ENCODE data around the gene HES2.
"Not testable (repeated sequence)": the region's sequence is repeated elsewhere in the genome, so short reads cannot be mapped to it uniquely, and the experiment has no call there.

HES2 gene

GRCh38 chr1:6429660-6430411 lies 10.1 kb upstream of the HES2 start:
- H3K9ac ChIP-seq (ENCODE audit: low read depth, low read length); H3K4me1 ChIP-seq (ENCODE audit: insufficient read depth, low read length); H3K27ac ChIP-seq (ENCODE audit: low read length); H3K4me3 ChIP-seq (ENCODE audit: low read length); H3K36me3 ChIP-seq (ENCODE audit: insufficient read depth, low read depth, low read length); H3K9me3 ChIP-seq (ENCODE audit: insufficient read depth, low read depth, low read length): not testable (repeated sequence)
- H3K27me3 ChIP-seq (ENCODE audit: insufficient read depth, low read length) = peaks cover 47% of the 10 kb centered on the region

- not testable (repeated sequence) for H3K4me1 ChIP-seq (ENCODE audit: insufficient read depth, low read length); H3K9ac ChIP-seq (ENCODE audit: low read depth, low read length)
Observed at GRCh38 chr1:6428453-6428852, 8.7 kb upstream of the HES2 start.

GRCh38 chr1:6427441-6428390 lies 8.0 kb upstream of the HES2 start:
- no peaks in the 10 kb centered on the region for H3K9me3 ChIP-seq (ENCODE audit: insufficient read depth, low read depth, low read length)
- no peak overlapping the region for H3K4me3 ChIP-seq (ENCODE audit: low read length)
- no peak overlapping the region for H3K27ac ChIP-seq (ENCODE audit: low read length)
- H3K4me1 ChIP-seq (ENCODE audit: insufficient read depth, low read length) = peaks cover 4% of the 10 kb centered on the region; the same call in 1 of the 2 replicates
- H3K36me3 ChIP-seq (ENCODE audit: insufficient read depth, low read depth, low read length) = no peaks in the 10 kb centered on the region
- peaks cover 68% of the 10 kb centered on the region for H3K27me3 ChIP-seq (ENCODE audit: insufficient read depth, low read length)
- no peak overlapping the region for H3K9ac ChIP-seq (ENCODE audit: low read depth, low read length)

More at GRCh38 chr1:6428453-6428852, 8.7 kb upstream of the HES2 start:
- H3K36me3 ChIP-seq (ENCODE audit: insufficient read depth, low read depth, low read length); H3K27ac ChIP-seq (ENCODE audit: low read length); H3K9me3 ChIP-seq (ENCODE audit: insufficient read depth, low read depth, low read length); H3K4me3 ChIP-seq (ENCODE audit: low read length): not testable (repeated sequence)
- H3K27me3 ChIP-seq (ENCODE audit: insufficient read depth, low read length) = peaks cover 60% of the 10 kb centered on the region

GRCh38 chr1:6426972-6427350 lies 7.2 kb upstream of the HES2 start:
- peaks cover 4% of the 10 kb centered on the region; the same call in 1 of the 2 replicates for H3K4me1 ChIP-seq (ENCODE audit: insufficient read depth, low read length)
- peaks cover 75% of the 10 kb centered on the region for H3K27me3 ChIP-seq (ENCODE audit: insufficient read depth, low read length)
- H3K4me3 ChIP-seq (ENCODE audit: low read length) = no peak overlapping the region
- H3K9ac ChIP-seq (ENCODE audit: low read depth, low read length) = no peak overlapping the region
- no peaks in the 10 kb centered on the region for H3K9me3 ChIP-seq (ENCODE audit: insufficient read depth, low read depth, low read length)
- no peaks in the 10 kb centered on the region for H3K36me3 ChIP-seq (ENCODE audit: insufficient read depth, low read depth, low read length)
- no peak overlapping the region for H3K27ac ChIP-seq (ENCODE audit: low read length)

- no peak overlapping the region for H3K4me3 ChIP-seq (ENCODE audit: low read length)
- H3K36me3 ChIP-seq (ENCODE audit: insufficient read depth, low read depth, low read length) = no peaks in the 10 kb centered on the region
- no peak overlapping the region for H3K27ac ChIP-seq (ENCODE audit: low read length)
- peaks cover 4% of the 10 kb centered on the region; the same call in 1 of the 2 replicates for H3K4me1 ChIP-seq (ENCODE audit: insufficient read depth, low read length)
- H3K27me3 ChIP-seq (ENCODE audit: insufficient read depth, low read length) = peaks cover 81% of the 10 kb centered on the region
- no peaks in the 10 kb centered on the region for H3K9me3 ChIP-seq (ENCODE audit: insufficient read depth, low read depth, low read length)
- no peak overlapping the region for H3K9ac ChIP-seq (ENCODE audit: low read depth, low read length)
Observed at GRCh38 chr1:6426277-6426971, 6.7 kb upstream of the HES2 start.

- no peaks in the 10 kb centered on the region for H3K36me3 ChIP-seq (ENCODE audit: insufficient read depth, low read depth, low read length)
- H3K27ac ChIP-seq (ENCODE audit: low read length) = no peak overlapping the region
- H3K9ac ChIP-seq (ENCODE audit: low read depth, low read length) = no peak overlapping the region
- H3K27me3 ChIP-seq (ENCODE audit: insufficient read depth, low read length) = peaks cover 83% of the 10 kb centered on the region
- no peak overlapping the region for H3K4me3 ChIP-seq (ENCODE audit: low read length)
- H3K4me1 ChIP-seq (ENCODE audit: insufficient read depth, low read length) = peaks cover 4% of the 10 kb centered on the region; the same call in 1 of the 2 replicates
- no peaks in the 10 kb centered on the region for H3K9me3 ChIP-seq (ENCODE audit: insufficient read depth, low read depth, low read length)
Observed at GRCh38 chr1:6425658-6426057, 5.9 kb upstream of the HES2 start.

- Histone ChIP-seq H3K4me3 (ENCODE audit: low read length) (peak within 1 kb of the TSS; percentile 24; the same call in 1 of the 2 replicates), H3K9me3 (ENCODE audit: insufficient read depth, low read depth, low read length) (no peaks in the 10 kb centered on the region), H3K36me3 (ENCODE audit: insufficient read depth, low read depth, low read length) (no peaks in the 10 kb centered on the region), H3K9ac (ENCODE audit: low read depth, low read length) (no peak within 1 kb of the TSS), H3K27ac (ENCODE audit: low read length) (no peak within 1 kb of the TSS), H3K27me3 (ENCODE audit: insufficient read depth, low read length) (peaks cover 83% of the 10 kb centered on the region), H3K4me1 (ENCODE audit: insufficient read depth, low read length) (no peaks in the 10 kb centered on the region; the same call in 1 of the 2 replicates)
Observed at GRCh38 chr1:6424619-6425593, 5.2 kb upstream of the HES2 start, which contains the start of gene ESPN. Gene ESPN, plus strand, starts transcription at chr1:6424776. Its CDS starts 180 bp downstream, at chr1:6424956.

- Histone ChIP-seq H3K27ac (ENCODE audit: low read length) (no peak overlapping the region), H3K9ac (ENCODE audit: low read depth, low read length) (no peak overlapping the region), H3K36me3 (ENCODE audit: insufficient read depth, low read depth, low read length) (no peaks in the 10 kb centered on the region), H3K4me3 (ENCODE audit: low read length) (peak overlapping the region; percentile 24; the same call in 1 of the 2 replicates), H3K4me1 (ENCODE audit: insufficient read depth, low read length) (no peaks in the 10 kb centered on the region), H3K27me3 (ENCODE audit: insufficient read depth, low read length) (peaks cover 90% of the 10 kb centered on the region), H3K9me3 (ENCODE audit: insufficient read depth, low read depth, low read length) (no peaks in the 10 kb centered on the region)
Observed at GRCh38 chr1:6424000-6424565, 4.4 kb upstream of the HES2 start.

- H3K4me3 ChIP-seq (ENCODE audit: low read length) = peak overlapping the region; percentile 24; the same call in 1 of the 2 replicates
- H3K9ac ChIP-seq (ENCODE audit: low read depth, low read length) = no peak overlapping the region
- H3K27me3 ChIP-seq (ENCODE audit: insufficient read depth, low read length) = peaks cover 96% of the 10 kb centered on the region
- H3K9me3 ChIP-seq (ENCODE audit: insufficient read depth, low read depth, low read length) = no peaks in the 10 kb centered on the region
- no peaks in the 10 kb centered on the region for H3K4me1 ChIP-seq (ENCODE audit: insufficient read depth, low read length)
- no peaks in the 10 kb centered on the region for H3K36me3 ChIP-seq (ENCODE audit: insufficient read depth, low read depth, low read length)
- no peak overlapping the region for H3K27ac ChIP-seq (ENCODE audit: low read length)
Observed at GRCh38 chr1:6423321-6423999, 3.7 kb upstream of the HES2 start.

GRCh38 chr1:6421266-6421665 lies 1.5 kb upstream of the HES2 start:
- no peak overlapping the region for H3K27ac ChIP-seq (ENCODE audit: low read length)
- H3K36me3 ChIP-seq (ENCODE audit: insufficient read depth, low read depth, low read length) = no peaks in the 10 kb centered on the region
- no peaks in the 10 kb centered on the region for H3K4me1 ChIP-seq (ENCODE audit: insufficient read depth, low read length)
- no peak overlapping the region for H3K9ac ChIP-seq (ENCODE audit: low read depth, low read length)
- H3K4me3 ChIP-seq (ENCODE audit: low read length) = no peak overlapping the region
- H3K27me3 ChIP-seq (ENCODE audit: insufficient read depth, low read length) = peaks cover 100% of the 10 kb centered on the region
- no peaks in the 10 kb centered on the region for H3K9me3 ChIP-seq (ENCODE audit: insufficient read depth, low read depth, low read length)
